Measurements from ENCODE around the gene TANGO2.

DNA sequence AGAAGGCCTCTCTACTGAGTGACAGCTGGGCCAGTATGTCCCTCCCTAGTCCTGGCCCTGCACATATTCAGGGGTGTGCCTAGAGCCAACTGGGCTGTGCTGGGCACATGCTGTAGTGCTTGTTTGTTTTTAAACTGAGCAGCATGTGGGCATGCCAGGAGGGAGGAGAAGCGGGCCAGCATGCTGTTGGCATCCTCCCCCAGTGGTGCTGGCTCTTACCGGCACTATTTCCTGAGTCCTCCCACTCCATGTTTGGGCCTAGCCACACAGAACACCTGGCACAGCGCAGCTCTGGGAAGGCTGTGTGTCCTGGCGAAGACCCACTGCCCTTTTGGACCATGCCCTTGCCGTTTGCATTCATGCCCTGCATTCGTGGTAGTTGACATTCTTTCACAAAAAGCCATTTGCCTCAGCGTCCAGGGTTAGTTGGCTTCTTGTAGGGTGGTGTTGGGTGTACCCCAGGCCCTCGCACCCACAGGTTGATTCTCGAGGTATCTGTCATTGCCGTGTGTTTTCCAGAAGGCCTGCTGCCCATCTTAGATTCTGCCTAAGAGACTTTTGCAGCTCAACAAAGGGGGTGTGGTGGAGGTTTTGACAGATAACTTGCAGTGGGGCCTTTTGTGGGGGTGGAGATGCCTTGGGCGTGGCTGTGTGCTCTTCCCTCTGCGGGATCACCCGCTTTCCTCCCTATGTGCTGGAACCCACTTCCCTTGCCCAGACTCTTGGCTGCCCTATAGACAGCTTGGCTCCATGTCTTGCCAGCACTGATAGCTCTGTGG, 72.7 kb downstream of the TANGO2 start:
- TF ChIP-seq, protein P1, sequence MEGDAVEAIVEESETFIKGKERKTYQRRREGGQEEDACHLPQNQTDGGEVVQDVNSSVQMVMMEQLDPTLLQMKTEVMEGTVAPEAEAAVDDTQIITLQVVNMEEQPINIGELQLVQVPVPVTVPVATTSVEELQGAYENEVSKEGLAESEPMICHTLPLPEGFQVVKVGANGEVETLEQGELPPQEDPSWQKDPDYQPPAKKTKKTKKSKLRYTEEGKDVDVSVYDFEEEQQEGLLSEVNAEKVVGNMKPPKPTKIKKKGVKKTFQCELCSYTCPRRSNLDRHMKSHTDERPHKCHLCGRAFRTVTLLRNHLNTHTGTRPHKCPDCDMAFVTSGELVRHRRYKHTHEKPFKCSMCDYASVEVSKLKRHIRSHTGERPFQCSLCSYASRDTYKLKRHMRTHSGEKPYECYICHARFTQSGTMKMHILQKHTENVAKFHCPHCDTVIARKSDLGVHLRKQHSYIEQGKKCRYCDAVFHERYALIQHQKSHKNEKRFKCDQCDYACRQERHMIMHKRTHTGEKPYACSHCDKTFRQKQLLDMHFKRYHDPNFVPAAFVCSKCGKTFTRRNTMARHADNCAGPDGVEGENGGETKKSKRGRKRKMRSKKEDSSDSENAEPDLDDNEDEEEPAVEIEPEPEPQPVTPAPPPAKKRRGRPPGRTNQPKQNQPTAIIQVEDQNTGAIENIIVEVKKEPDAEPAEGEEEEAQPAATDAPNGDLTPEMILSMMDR (IDR thresholded peaks at IDR 0.05): no peak
- no peak for TF ChIP-seq EZH2 (IDR thresholded peaks at IDR 0.05)
- no peak for TF ChIP-seq EZH2phosphoT487 (IDR thresholded peaks at IDR 0.05)
